Left lung (tissue), 10 donors: ENCODE data around the gene LRIG2. TPM values are rescaled to one million over a fixed set of nuclear protein-coding genes. Genes with fewer than 3 reads are reported as not detected.

ENCODE experiments used
- ATAC-seq: fragments of 200-7000 bp; cut with Tn5 transposase; one replicate; pipeline ENCODE4 v1.9.1; 2020; ENCODE audit warnings: moderate library complexity
- DNase-seq, 4 donors: peaks; one replicate each; pipeline ENCODE4 v3.0.0-alpha.2; 2013 to 2020
- H3K27ac ChIP-seq, 2 donors: fragments of 200-600 bp; sonication (generic) in 1 of 2; one replicate each; pipeline versions ENCODE4 v1.5.0 to v1.8.0; 2020 to 2021
- H3K27me3 ChIP-seq, 2 donors: fragments of 200-600 bp; sonication (generic) in 1 of 2; one replicate each; pipeline versions ENCODE4 v1.5.0 to v1.8.0; 2020 to 2021
- H3K36me3 ChIP-seq, 2 donors: fragments of 200-600 bp; sonication (generic) in 1 of 2; one replicate each; pipeline versions ENCODE4 v1.5.0 to v1.8.0; 2020 to 2021
- H3K4me1 ChIP-seq, 2 donors: fragments of 200-600 bp; one replicate each; pipeline ENCODE4 v1.8.0; 2021
- H3K4me3 ChIP-seq, 2 donors: fragments of 200-600 bp; sonication (generic) in 1 of 2; one replicate each; pipeline versions ENCODE4 v1.5.0 to v1.8.0; 2020 to 2021; ENCODE audit warnings: mild to moderate bottlenecking in 1 of 2
- H3K9me3 ChIP-seq, 2 donors: fragments of 200-600 bp; sonication (generic) in 1 of 2; one replicate each; pipeline versions ENCODE4 v1.5.0 to v1.8.0; 2020 to 2021
- CTCF ChIP-seq, 2 donors: fragments of 200-600 bp; sonication (generic) in 1 of 2; IDR thresholded peaks; one replicate each; pipeline versions ENCODE4 v1.5.0 to v1.8.0; 2021; ENCODE audit warnings: antibody characterized with exemption in 2 of 2
- intact Hi-C, 2 donors: fragments of 100-400 bp; cut with DNase I; formaldehyde crosslinking; loops; one replicate each; pipeline versions ENCODE4 v1.11.2 to v1.14.2; 2022
- polyA plus RNA-seq, 6 donors: library from polyadenylated mRNA; unstranded; fragments of 120-200 nt; gene quantifications; one replicate each; pipeline ENCODE4 v1.2.1, GENCODE V29; 2013; ENCODE audit not compliant: insufficient read length in 6 of 6
- total RNA-seq, 2 donors: library from RNA; stranded (reverse); fragmentation: NEBNext Ultra II Directional; extraction: Animal tissue kit (Norgen Biotek cat#: 25700); gene quantifications; one replicate each; pipeline ENCODE4 v1.2.1, GENCODE V29; 2021
- donor health status: DM: no; HTN: yes; CAD: no.
- donor health status: DM: no; HTN: no; CAD: no.

Gene LRIG2
- total and polyA plus RNA-seq, 8 donors, result 10.9 to 23.4 (median 19.1) TPM

- Histone ChIP-seq H3K4me3 (no peak overlapping the region), H3K4me1 (no peaks in the 10 kb centered on the region), H3K9me3 (no peaks in the 10 kb centered on the region), H3K27ac (no peak overlapping the region), H3K36me3 (no peaks in the 10 kb centered on the region), H3K27me3 (no peaks in the 10 kb centered on the region)
- DNase-seq (no peak), ATAC-seq (peak; percentile 19)
- intact Hi-C loops, result no loop called here
- no peak for TF ChIP-seq CTCF (IDR thresholded peaks at IDR 0.05)
Measured at GRCh38 chr1:113178522-113178921, 105.5 kb downstream of the LRIG2 start.

Other genes with a start within 250 kb of the LRIG2 start
- gene SLC16A1, start 117.0 kb upstream of the LRIG2 start, total RNA-seq, result 10 to 100 TPM; 14.5 to 14.7 TPM
- 10 to 100 TPM; 29.1 to 33.0 (median 29.9) TPM for gene SLC16A1, start 117.0 kb upstream of the LRIG2 start, polyA plus RNA-seq